ENCODE results near the gene IL20.

IL20 gene

GRCh38 chr1:206901944-206902343 is 36.5 kb downstream of the IL20 start:
- no peak for TF ChIP-seq CTCF (IDR thresholded peaks at IDR 0.05; ENCODE audit: low read depth, low read length)
- DNase-seq (ENCODE audit: extremely low read depth, low read depth), result no peak

GRCh38 chr1:206902702-206903101 is 37.3 kb downstream of the IL20 start:
- TF ChIP-seq CTCF (IDR thresholded peaks at IDR 0.05; ENCODE audit: low read depth, low read length), result no peak
- DNase-seq (ENCODE audit: extremely low read depth, low read depth), result no peak

- no peak for DNase-seq (ENCODE audit: extremely low read depth, low read depth)
- no peak for TF ChIP-seq CTCF (IDR thresholded peaks at IDR 0.05; ENCODE audit: low read depth, low read length)
Observed at GRCh38 chr1:206903687-206904086, 38.3 kb downstream of the IL20 start.

GRCh38 chr1:206904423-206905142 is 39.2 kb downstream of the IL20 start:
- DNase-seq (ENCODE audit: extremely low read depth, low read depth), result no peak
- TF ChIP-seq CTCF (IDR thresholded peaks at IDR 0.05; ENCODE audit: low read depth, low read length), result no peak

GRCh38 chr1:206905295-206906164 is 40.1 kb downstream of the IL20 start:
- DNase-seq (ENCODE audit: extremely low read depth, low read depth), result no peak
- no peak; the same call in 1 of the 2 replicates for TF ChIP-seq CTCF (IDR thresholded peaks at IDR 0.05; ENCODE audit: low read depth, low read length)

- TF ChIP-seq CTCF (IDR thresholded peaks at IDR 0.05; ENCODE audit: low read depth, low read length), result no peak
- no peak for DNase-seq (ENCODE audit: extremely low read depth, low read depth)
Observed at GRCh38 chr1:206907304-206907991, 42.0 kb downstream of the IL20 start.
